Esophagus squamous epithelium (tissue), 4 donors: ENCODE data around the gene TRIM29.

ENCODE experiments used
- POLR2A ChIP-seq, 4 donors: fragments of 450-650 bp; IDR thresholded peaks; one replicate each; pipeline ENCODE4 v1.6.1; 2017; ENCODE audit warnings: antibody characterized with exemption in 4 of 4, mild to moderate bottlenecking in 4 of 4, moderate library complexity in 3 of 4
- TF ChIP-seq, protein P1 (sequence below), 6 experiments: fragments of 450-650 bp in 4 of 6; fragments of 200-600 bp in 2 of 6; sonication (generic) in 2 of 6; IDR thresholded peaks; one replicate each; pipeline ENCODE4 v1.5.1; 2016 to 2019; ENCODE audit warnings: antibody characterized with exemption in 6 of 6, mild to moderate bottlenecking in 4 of 6, moderate library complexity in 4 of 6

DNA sequence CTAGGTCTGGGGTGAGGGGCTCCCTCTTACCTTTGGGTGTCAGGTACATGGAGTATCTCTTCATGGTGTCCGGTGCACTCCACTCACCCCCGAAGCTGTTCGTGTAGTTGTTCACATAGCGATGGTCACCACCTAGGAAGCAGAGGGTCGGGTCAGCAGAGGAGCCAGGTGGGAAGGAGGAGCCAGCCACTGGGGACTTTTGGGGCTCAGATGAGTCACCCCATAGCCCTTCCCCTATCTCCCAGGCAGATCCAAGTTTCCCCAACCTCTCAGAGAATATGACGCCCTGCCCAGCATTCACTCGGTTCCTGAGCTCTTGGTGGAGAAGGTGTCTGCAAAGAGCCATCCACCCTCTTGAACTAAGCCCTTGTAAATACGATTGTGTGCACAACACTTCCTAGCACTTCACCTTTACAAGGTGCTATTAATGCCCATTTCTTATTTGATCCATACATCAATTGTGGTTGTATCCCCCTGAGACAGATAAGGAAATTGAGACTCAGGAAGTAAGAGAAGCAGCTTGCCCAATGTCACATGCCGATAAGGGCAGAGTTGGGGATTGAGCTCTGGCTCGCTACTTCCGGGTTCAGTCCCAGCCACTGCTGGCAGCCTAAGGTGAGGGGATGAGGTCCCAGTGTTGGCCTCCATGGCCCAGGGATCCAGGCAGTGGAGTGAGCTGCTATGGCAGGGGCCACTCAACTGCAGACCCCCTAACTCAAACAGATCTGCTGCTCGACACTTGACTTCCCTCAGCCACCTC is 14.8 kb downstream of the TRIM29 start:
- TF ChIP-seq, protein P1, sequence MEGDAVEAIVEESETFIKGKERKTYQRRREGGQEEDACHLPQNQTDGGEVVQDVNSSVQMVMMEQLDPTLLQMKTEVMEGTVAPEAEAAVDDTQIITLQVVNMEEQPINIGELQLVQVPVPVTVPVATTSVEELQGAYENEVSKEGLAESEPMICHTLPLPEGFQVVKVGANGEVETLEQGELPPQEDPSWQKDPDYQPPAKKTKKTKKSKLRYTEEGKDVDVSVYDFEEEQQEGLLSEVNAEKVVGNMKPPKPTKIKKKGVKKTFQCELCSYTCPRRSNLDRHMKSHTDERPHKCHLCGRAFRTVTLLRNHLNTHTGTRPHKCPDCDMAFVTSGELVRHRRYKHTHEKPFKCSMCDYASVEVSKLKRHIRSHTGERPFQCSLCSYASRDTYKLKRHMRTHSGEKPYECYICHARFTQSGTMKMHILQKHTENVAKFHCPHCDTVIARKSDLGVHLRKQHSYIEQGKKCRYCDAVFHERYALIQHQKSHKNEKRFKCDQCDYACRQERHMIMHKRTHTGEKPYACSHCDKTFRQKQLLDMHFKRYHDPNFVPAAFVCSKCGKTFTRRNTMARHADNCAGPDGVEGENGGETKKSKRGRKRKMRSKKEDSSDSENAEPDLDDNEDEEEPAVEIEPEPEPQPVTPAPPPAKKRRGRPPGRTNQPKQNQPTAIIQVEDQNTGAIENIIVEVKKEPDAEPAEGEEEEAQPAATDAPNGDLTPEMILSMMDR (IDR thresholded peaks at IDR 0.05): no peak
- no peak for TF ChIP-seq POLR2A (IDR thresholded peaks at IDR 0.05)
